ENCODE measurements around the gene DCLK3.

Gene DCLK3

DNA sequence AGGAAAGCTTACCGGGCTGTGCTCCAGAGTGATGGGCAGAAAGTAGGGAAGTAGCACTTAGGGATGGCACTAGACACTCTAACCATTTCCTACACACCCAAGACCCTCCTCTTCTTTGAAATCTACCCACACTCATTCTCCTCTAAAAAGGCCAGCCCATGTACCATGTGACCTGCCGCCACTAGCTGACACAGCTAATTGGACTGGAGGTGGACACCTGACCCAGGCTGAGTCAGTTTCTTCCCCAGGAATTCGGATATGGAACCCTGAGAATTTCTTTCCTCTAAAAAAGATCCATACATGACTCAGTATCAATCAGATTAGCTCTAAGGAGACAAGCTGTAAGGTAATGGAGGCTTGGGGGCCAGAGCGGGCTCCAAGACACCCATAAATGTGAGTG lies 60.1 kb downstream of the DCLK3 start:
- H3K9me3 ChIP-seq (ENCODE audit: control insufficient read depth in 1 of 2, low read length in 2 of 2) = no peaks in the 10 kb centered on the region
- H3K4me3 ChIP-seq (ENCODE audit: low read depth in 1 of 2, low read length in 2 of 2) = no peak overlapping the region

DNA sequence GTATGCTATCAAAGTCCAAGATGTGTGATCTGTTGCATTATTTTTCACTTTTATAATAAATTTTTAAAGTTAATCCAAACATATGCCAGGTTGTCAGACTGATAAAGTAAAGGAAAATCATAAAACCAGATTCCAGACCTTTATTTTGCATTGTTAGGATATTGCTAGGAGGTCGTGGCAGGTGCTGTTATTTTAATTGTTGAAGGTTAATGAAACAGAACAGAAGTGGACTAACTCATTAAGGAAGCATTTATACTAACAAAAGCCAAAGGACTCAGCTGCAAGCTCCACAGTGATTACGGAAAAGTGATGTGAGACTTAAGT lies 63.1 kb downstream of the DCLK3 start:
- Histone ChIP-seq H3K36me3 (ENCODE audit: control insufficient read depth in 1 of 2, insufficient read depth in 2 of 2, low read length in 2 of 2) (no peaks in the 10 kb centered on the region), H3K4me3 (ENCODE audit: low read depth in 1 of 2, low read length in 2 of 2) (no peak overlapping the region), H3K27me3 (ENCODE audit: low read depth, low read length) (no peaks in the 10 kb centered on the region), H3K4me1 (ENCODE audit: control insufficient read depth in 1 of 2, insufficient read depth in 2 of 2, low read length in 2 of 2) (no peaks in the 10 kb centered on the region), H3K27ac (ENCODE audit: low read length) (no peak overlapping the region), H3K9me3 (ENCODE audit: control insufficient read depth in 1 of 2, low read length in 2 of 2) (no peaks in the 10 kb centered on the region)

More for the DNA sequence above, 60.1 kb downstream of the DCLK3 start:
- no peaks in the 10 kb centered on the region for H3K27me3 ChIP-seq (ENCODE audit: low read depth, low read length)
- H3K36me3 ChIP-seq (ENCODE audit: control insufficient read depth in 1 of 2, insufficient read depth in 2 of 2, low read length in 2 of 2) = no peaks in the 10 kb centered on the region
- no peaks in the 10 kb centered on the region for H3K4me1 ChIP-seq (ENCODE audit: control insufficient read depth in 1 of 2, insufficient read depth in 2 of 2, low read length in 2 of 2)
- no peak overlapping the region for H3K27ac ChIP-seq (ENCODE audit: low read length)

- no peaks in the 10 kb centered on the region for H3K4me1 ChIP-seq (ENCODE audit: control insufficient read depth in 1 of 2, insufficient read depth in 2 of 2, low read length in 2 of 2)
- H3K4me3 ChIP-seq (ENCODE audit: low read depth in 1 of 2, low read length in 2 of 2) = no peak overlapping the region
- H3K27ac ChIP-seq (ENCODE audit: low read length) = no peak overlapping the region
- no peaks in the 10 kb centered on the region for H3K36me3 ChIP-seq (ENCODE audit: control insufficient read depth in 1 of 2, insufficient read depth in 2 of 2, low read length in 2 of 2)
- H3K9me3 ChIP-seq (ENCODE audit: control insufficient read depth in 1 of 2, low read length in 2 of 2) = no peaks in the 10 kb centered on the region
- no peaks in the 10 kb centered on the region for H3K27me3 ChIP-seq (ENCODE audit: low read depth, low read length)
These were observed 63.7 kb downstream of the DCLK3 start for GRCh38 chr3:36700537-36701248.

DNA sequence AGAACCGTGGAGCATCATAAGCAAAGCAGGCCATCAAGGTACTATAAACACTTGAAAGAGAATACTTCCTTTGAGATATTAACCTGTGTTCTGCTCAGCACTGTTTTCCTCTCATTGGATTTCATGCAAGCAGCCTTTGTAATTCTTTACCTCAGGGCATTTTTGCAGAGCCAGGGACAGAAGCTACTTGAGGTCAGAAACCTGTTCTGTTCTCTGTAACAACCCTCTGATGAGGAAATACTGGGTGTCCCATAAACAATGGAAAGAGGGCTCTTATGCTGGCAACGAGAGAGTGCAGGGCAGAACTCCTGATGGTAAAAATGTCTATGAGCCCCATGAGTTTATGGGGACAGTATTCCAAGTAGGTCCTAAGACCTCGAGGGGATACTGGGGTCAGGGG lies 66.0 kb downstream of the DCLK3 start:
- Histone ChIP-seq H3K27ac (ENCODE audit: low read length) (no peak overlapping the region), H3K27me3 (ENCODE audit: low read depth, low read length) (no peaks in the 10 kb centered on the region), H3K9me3 (ENCODE audit: control insufficient read depth in 1 of 2, low read length in 2 of 2) (no peaks in the 10 kb centered on the region), H3K36me3 (ENCODE audit: control insufficient read depth in 1 of 2, insufficient read depth in 2 of 2, low read length in 2 of 2) (no peaks in the 10 kb centered on the region), H3K4me3 (ENCODE audit: low read depth in 1 of 2, low read length in 2 of 2) (no peak overlapping the region), H3K4me1 (ENCODE audit: control insufficient read depth in 1 of 2, insufficient read depth in 2 of 2, low read length in 2 of 2) (no peaks in the 10 kb centered on the region)

DNA sequence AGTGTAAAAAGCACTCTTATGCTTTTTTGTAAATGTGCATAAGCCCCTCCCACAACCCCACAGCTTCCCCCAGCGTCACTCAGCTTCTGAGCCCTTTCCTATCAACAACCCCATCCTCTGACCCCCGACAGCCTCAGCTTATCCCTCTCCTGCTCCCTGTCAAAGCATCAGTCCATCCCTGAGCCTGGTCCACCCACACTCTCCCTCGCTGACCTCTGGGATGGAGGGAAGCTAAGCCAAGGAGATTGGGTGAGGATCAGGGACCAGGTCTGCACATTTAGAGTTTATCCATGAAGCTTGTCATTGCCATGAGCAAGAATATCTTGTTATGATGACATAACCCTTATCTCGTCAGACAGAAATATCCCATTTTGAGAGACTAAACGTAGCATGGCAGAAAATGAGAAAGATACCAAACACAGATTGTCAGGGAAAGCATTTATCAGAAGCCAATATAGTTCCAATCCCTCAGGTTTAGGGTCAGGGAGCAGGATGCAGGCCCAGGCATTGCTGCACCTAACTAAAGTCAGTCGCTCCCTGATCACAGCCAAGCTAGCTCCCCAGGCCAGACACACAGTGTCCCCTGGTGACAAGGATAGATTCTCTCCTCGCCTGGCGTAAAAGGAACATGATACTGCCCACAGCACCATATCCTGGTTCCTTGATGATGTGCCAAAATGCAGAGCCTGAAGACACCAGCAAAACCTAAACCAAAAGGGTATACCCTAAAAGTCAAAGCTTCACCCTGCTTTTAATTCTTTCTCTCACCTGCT lies 66.9 kb downstream of the DCLK3 start:
- Histone ChIP-seq H3K4me1 (ENCODE audit: control insufficient read depth in 1 of 2, insufficient read depth in 2 of 2, low read length in 2 of 2) (no peaks in the 10 kb centered on the region), H3K4me3 (ENCODE audit: low read depth in 1 of 2, low read length in 2 of 2) (no peak overlapping the region), H3K27me3 (ENCODE audit: low read depth, low read length) (no peaks in the 10 kb centered on the region), H3K27ac (ENCODE audit: low read length) (no peak overlapping the region), H3K36me3 (ENCODE audit: control insufficient read depth in 1 of 2, insufficient read depth in 2 of 2, low read length in 2 of 2) (no peaks in the 10 kb centered on the region), H3K9me3 (ENCODE audit: control insufficient read depth in 1 of 2, low read length in 2 of 2) (no peaks in the 10 kb centered on the region)

- Histone ChIP-seq H3K27me3 (ENCODE audit: low read depth, low read length) (no peaks in the 10 kb centered on the region), H3K27ac (ENCODE audit: low read length) (no peak overlapping the region), H3K36me3 (ENCODE audit: control insufficient read depth in 1 of 2, insufficient read depth in 2 of 2, low read length in 2 of 2) (no peaks in the 10 kb centered on the region), H3K4me3 (ENCODE audit: low read depth in 1 of 2, low read length in 2 of 2) (no peak overlapping the region), H3K9me3 (ENCODE audit: control insufficient read depth in 1 of 2, low read length in 2 of 2) (no peaks in the 10 kb centered on the region), H3K4me1 (ENCODE audit: control insufficient read depth in 1 of 2, insufficient read depth in 2 of 2, low read length in 2 of 2) (no peaks in the 10 kb centered on the region)
These were observed 67.6 kb downstream of the DCLK3 start for GRCh38 chr3:36696799-36697198.

DNA sequence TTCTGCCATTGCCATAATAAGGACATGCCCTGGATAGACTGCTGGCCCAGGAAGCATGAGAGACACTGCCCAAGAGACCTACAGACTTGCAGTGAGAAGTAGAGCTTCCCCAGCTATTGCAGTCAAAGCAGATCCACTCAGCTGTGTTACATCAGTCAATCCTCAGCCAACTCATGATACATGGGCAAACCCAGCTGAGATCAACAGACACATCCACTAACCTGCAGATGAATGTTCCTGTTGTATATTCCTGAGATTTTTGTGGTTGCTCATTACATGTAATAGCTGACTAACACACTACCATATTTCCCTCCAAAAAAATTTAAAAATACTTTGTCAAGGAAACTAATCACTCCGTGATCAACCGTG lies 68.6 kb downstream of the DCLK3 start:
- Histone ChIP-seq H3K9me3 (ENCODE audit: control insufficient read depth in 1 of 2, low read length in 2 of 2) (no peaks in the 10 kb centered on the region), H3K36me3 (ENCODE audit: control insufficient read depth in 1 of 2, insufficient read depth in 2 of 2, low read length in 2 of 2) (no peaks in the 10 kb centered on the region)

GRCh38 chr3:36695113-36695768 lies 69.1 kb downstream of the DCLK3 start:
- Histone ChIP-seq H3K4me3 (ENCODE audit: low read depth in 1 of 2, low read length in 2 of 2) (no peak overlapping the region), H3K36me3 (ENCODE audit: control insufficient read depth in 1 of 2, insufficient read depth in 2 of 2, low read length in 2 of 2) (no peaks in the 10 kb centered on the region), H3K27ac (ENCODE audit: low read length) (no peak overlapping the region), H3K4me1 (ENCODE audit: control insufficient read depth in 1 of 2, insufficient read depth in 2 of 2, low read length in 2 of 2) (no peaks in the 10 kb centered on the region), H3K9me3 (ENCODE audit: control insufficient read depth in 1 of 2, low read length in 2 of 2) (no peaks in the 10 kb centered on the region), H3K27me3 (ENCODE audit: low read depth, low read length) (no peaks in the 10 kb centered on the region)

More for the DNA sequence above, 68.6 kb downstream of the DCLK3 start:
- H3K4me1 ChIP-seq (ENCODE audit: control insufficient read depth in 1 of 2, insufficient read depth in 2 of 2, low read length in 2 of 2) = no peaks in the 10 kb centered on the region
- H3K27me3 ChIP-seq (ENCODE audit: low read depth, low read length) = no peaks in the 10 kb centered on the region
- H3K4me3 ChIP-seq (ENCODE audit: low read depth in 1 of 2, low read length in 2 of 2) = no peak overlapping the region
- no peak overlapping the region for H3K27ac ChIP-seq (ENCODE audit: low read length)

- no peaks in the 10 kb centered on the region for H3K27me3 ChIP-seq (ENCODE audit: low read depth, low read length)
- no peaks in the 10 kb centered on the region for H3K36me3 ChIP-seq (ENCODE audit: control insufficient read depth in 1 of 2, insufficient read depth in 2 of 2, low read length in 2 of 2)
- no peaks in the 10 kb centered on the region for H3K4me1 ChIP-seq (ENCODE audit: control insufficient read depth in 1 of 2, insufficient read depth in 2 of 2, low read length in 2 of 2)
- H3K4me3 ChIP-seq (ENCODE audit: low read depth in 1 of 2, low read length in 2 of 2) = no peak overlapping the region
- no peak overlapping the region for H3K27ac ChIP-seq (ENCODE audit: low read length)
- no peaks in the 10 kb centered on the region for H3K9me3 ChIP-seq (ENCODE audit: control insufficient read depth in 1 of 2, low read length in 2 of 2)
These were observed 70.7 kb downstream of the DCLK3 start for GRCh38 chr3:36693670-36694069.

GRCh38 chr3:36689560-36689959 lies 74.8 kb downstream of the DCLK3 start:
- Histone ChIP-seq H3K9me3 (ENCODE audit: control insufficient read depth in 1 of 2, low read length in 2 of 2) (no peaks in the 10 kb centered on the region), H3K27ac (ENCODE audit: low read length) (no peak overlapping the region), H3K27me3 (ENCODE audit: low read depth, low read length) (no peaks in the 10 kb centered on the region), H3K4me1 (ENCODE audit: control insufficient read depth in 1 of 2, insufficient read depth in 2 of 2, low read length in 2 of 2) (no peaks in the 10 kb centered on the region), H3K36me3 (ENCODE audit: control insufficient read depth in 1 of 2, insufficient read depth in 2 of 2, low read length in 2 of 2) (no peaks in the 10 kb centered on the region), H3K4me3 (ENCODE audit: low read depth in 1 of 2, low read length in 2 of 2) (no peak overlapping the region)

GRCh38 chr3:36688815-36689214 lies 75.5 kb downstream of the DCLK3 start:
- Histone ChIP-seq H3K27ac (ENCODE audit: low read length) (no peak overlapping the region), H3K4me1 (ENCODE audit: control insufficient read depth in 1 of 2, insufficient read depth in 2 of 2, low read length in 2 of 2) (no peaks in the 10 kb centered on the region), H3K27me3 (ENCODE audit: low read depth, low read length) (no peaks in the 10 kb centered on the region), H3K9me3 (ENCODE audit: control insufficient read depth in 1 of 2, low read length in 2 of 2) (no peaks in the 10 kb centered on the region), H3K4me3 (ENCODE audit: low read depth in 1 of 2, low read length in 2 of 2) (no peak overlapping the region), H3K36me3 (ENCODE audit: control insufficient read depth in 1 of 2, insufficient read depth in 2 of 2, low read length in 2 of 2) (no peaks in the 10 kb centered on the region)

Measured in muscle layer of duodenum (tissue), 2 donors.